Bladder microvascular endothelial cell (primary cell): ENCODE measurements around the gene LRPAP1. TPM values are rescaled to one million over a fixed set of nuclear protein-coding genes. Genes with fewer than 3 reads are reported as not detected.

Experiments
- total RNA-seq: library from RNA; depleted of rRNA; stranded (reverse); fragments of >200 nt; gene quantifications from 2 replicates; pipeline ENCODE4 v1.2.3, GENCODE V29; 2014

LRPAP1 gene
- total RNA-seq, result 22.8 and 154 TPM in 2 replicates

DNA sequence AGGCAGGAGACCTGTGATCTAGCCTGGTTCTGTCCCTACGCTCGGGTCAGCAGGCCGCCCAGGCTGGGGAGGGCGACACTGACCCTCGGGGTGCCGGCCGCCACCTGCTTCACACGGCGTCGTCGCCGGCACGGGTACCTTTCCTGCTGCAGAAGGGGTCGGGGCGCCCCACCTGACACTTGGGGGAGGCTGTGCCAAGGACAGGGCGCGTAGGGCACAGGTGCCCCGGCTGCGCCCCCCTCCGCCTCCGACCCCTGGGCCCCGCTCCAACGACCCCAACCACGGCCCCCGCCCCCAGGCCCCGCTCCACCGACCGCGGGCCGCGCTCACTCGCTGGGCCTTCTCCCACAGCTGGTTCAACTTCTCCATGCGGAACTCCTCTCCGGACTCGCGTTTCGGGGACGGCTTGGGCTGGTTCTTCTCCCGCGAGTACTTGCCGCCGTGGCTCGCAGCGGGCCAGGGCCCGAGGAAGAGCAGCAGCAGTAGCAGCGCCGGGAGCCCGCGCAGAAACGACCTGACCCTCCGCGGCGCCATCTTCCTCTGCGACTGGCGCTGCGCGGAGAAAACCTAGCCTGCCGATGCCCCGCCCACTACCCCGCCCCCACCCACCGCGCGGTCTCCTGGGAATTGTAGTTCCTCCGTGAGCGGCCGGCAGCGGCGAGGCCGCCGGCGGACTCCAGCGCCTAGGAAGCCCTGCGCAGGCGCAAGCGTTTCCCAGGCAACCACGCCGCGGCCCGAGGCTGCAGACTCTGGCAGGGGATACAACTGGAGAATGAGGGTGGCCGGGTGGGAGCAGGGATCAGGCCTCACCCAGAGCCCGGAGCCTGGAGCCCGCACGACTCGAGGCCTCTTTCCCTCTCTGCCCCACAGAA, at the start of gene LRPAP1:
Gene LRPAP1 (minus strand): TSS at position 544 of the 872 bp plus-strand sequence. CDS start 10 bp downstream, at position 534.

DNA sequence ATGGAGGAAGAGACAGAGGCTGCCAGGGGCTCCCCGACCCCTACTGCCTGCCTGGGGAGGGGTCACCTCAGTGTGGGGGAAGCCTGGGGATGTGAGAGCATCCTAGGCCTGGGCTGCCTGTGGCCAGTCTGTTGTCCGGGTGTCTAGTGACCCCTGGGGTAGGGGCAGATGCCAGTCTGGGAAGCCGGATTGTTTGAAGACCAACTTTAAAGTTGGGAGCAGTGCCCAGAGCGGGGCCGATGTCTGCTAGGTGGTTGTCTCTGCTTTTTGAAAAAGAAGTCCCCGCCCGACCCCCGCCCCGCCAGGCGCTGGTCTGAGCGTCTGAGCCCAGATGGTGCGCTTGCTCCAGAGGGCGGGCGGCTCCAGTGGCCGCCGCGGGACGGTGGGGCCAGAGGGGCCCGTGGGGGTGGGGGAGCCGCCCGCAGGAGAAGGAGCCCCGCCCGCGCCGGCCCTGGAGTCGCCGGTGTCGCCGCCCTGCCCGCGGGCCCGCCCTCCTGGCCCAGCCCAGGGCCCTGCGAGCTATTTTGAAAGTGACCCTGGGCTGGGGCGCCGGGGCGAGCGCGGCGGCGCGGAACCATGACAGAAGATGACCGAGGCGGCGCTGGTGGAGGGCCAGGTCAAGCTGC, 69.3 kb downstream of the LRPAP1 start, which contains the start of gene DOK7:
Gene DOK7 (plus strand): TSS at position 517 of the 626 bp plus-strand sequence. CDS start 70 bp downstream, at position 587.

Other genes starting within 250 kb of the LRPAP1 start
- gene RGS12, start 239.4 kb downstream of the LRPAP1 start, total RNA-seq, result 44.0 and 96.4 TPM in 2 replicates
- gene HGFAC, start 90.5 kb downstream of the LRPAP1 start, total RNA-seq, result 0.19 TPM in 1 of 2 replicates, not detected in the other
- gene DOK7, start 69.1 kb downstream of the LRPAP1 start, total RNA-seq, result 0.06 TPM in 1 of 2 replicates, not detected in the other
- 0.16 and 0.31 TPM in 2 replicates for gene ADRA2C, start 234.0 kb upstream of the LRPAP1 start, total RNA-seq